GM21786 (cell line): ENCODE measurements around the gene KMT2E.
A peak's percentile ranks its signal among the peaks of the same experiment; 100 is the strongest.
"Not testable (repeated sequence)": the region's sequence is repeated elsewhere in the genome, so short reads cannot be mapped to it uniquely, and the experiment has no call there.

Experiments used
- ATAC-seq: cut with Tn5 transposase; IDR thresholded peaks from one replicate; pipeline ENCODE4 v1.9.1; 2021; ENCODE audit not compliant: unreplicated experiment

Gene KMT2E

GRCh38 chr7:104981672-104982037 is 32.4 kb upstream of the KMT2E start:
- ATAC-seq: no peak

GRCh38 chr7:104982308-104983075 is 31.5 kb upstream of the KMT2E start:
- no peak for ATAC-seq

GRCh38 chr7:104983076-104983577 is 30.9 kb upstream of the KMT2E start:
- ATAC-seq: no peak

- ATAC-seq: peak; percentile 82
Observed at GRCh38 chr7:104983578-104984539, 30.1 kb upstream of the KMT2E start.

- no peak for ATAC-seq
Observed at GRCh38 chr7:104984585-104985258, 29.3 kb upstream of the KMT2E start.

- ATAC-seq: no peak
Observed at GRCh38 chr7:104985259-104985617, 28.8 kb upstream of the KMT2E start.

- ATAC-seq: no peak
Observed at GRCh38 chr7:104986628-104987259, 27.3 kb upstream of the KMT2E start.

- not testable (repeated sequence) for ATAC-seq
Observed at GRCh38 chr7:104987403-104987802, 26.6 kb upstream of the KMT2E start.

GRCh38 chr7:104990983-104991382 is 23.0 kb upstream of the KMT2E start:
- no peak for ATAC-seq

- no peak for ATAC-seq
Observed at GRCh38 chr7:104992306-104992705, 21.7 kb upstream of the KMT2E start.

GRCh38 chr7:104993217-104993862 is 20.7 kb upstream of the KMT2E start:
- ATAC-seq: no peak

GRCh38 chr7:104998040-104998752 is 15.8 kb upstream of the KMT2E start:
- no peak for ATAC-seq

GRCh38 chr7:105000200-105000599 is 13.8 kb upstream of the KMT2E start:
- ATAC-seq: no peak

- no peak for ATAC-seq
Observed at GRCh38 chr7:105000927-105001336, 13.1 kb upstream of the KMT2E start.

- no peak for ATAC-seq
Observed at GRCh38 chr7:105001652-105002184, 12.3 kb upstream of the KMT2E start.

- ATAC-seq: no peak
Observed at GRCh38 chr7:105003275-105003674, 10.7 kb upstream of the KMT2E start.

- no peak for ATAC-seq
Observed at GRCh38 chr7:105003872-105004510, 10.0 kb upstream of the KMT2E start.

- ATAC-seq: not testable (repeated sequence)
Observed at GRCh38 chr7:105005006-105005405, 9.0 kb upstream of the KMT2E start.

- not testable (repeated sequence) for ATAC-seq
Observed at GRCh38 chr7:105005486-105005885, 8.5 kb upstream of the KMT2E start.
